ENCODE measurements around the gene HDAC7. TPM values are rescaled to one million over a fixed set of nuclear protein-coding genes. Genes with fewer than 3 reads are reported as not detected.

Gene HDAC7
- 100 to 1,000 TPM in 2 of 4 donors, 10 to 100 TPM in 2; 90.4 to 186 (median 98.4) TPM for total RNA-seq

DNA sequence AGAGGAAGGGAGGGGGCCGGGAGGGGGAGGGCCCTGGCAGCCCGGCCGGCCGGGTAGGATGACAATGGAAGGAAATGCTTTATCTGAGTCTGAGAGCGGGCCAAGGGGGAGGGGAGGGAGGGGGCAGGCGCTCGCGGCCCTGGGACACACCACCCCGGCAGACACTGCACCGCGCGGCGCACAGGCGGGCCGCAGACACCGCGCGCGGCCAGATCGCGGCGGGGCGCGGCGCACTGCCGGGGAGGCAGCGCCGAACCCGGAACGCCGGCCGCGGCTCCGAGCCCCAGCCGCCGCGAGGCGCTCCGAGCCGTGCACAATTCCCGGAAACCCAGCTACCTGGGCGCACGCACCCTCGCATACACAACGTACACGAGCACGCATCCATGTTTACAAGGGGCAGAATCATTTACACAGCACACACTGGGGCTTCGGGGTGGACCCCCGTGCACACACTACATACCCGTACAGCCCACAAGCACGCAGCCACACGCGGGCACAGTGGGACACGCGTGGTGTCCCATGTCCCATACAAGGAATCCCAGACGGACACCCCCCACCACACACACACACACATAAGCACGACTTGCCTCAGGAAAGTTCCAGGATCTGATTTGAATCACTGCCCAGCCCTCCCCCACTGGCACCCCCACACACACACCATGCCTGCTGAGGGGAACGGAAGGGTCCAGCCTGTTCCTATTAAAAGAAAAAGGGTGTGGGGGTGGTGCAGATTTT is at the start of gene HDAC7:
HDAC7 (minus strand) TSS at position 8 of the 735 bp plus-strand sequence. CDS start 118 bp downstream, outside the sequence.
- peak; percentile 77 to 83 for DNase-seq (ENCODE audit: low spot score in 2 of 2)
- Histone ChIP-seq H3K4me1 (peaks cover 5 to 82% (median 73%) of the 10 kb centered on the region in 4 donors), H3K9me3 (no peaks in the 10 kb centered on the region), H3K27ac (peak within 1 kb of the TSS; percentile 96 to 99 (median 97)), H3K27me3 (no peaks in the 10 kb centered on the region), H3K4me3 (peak within 1 kb of the TSS; percentile 68 to 90 (median 80)), H3K36me3 (no peaks in the 10 kb centered on the region)
- TF ChIP-seq CTCF (IDR thresholded peaks at IDR 0.05) = peak in 1 of 5 experiments; percentile 38
- no peak for TF ChIP-seq EP300 (IDR thresholded peaks at IDR 0.05)
- TF ChIP-seq POLR2A (IDR thresholded peaks at IDR 0.05) = peak; percentile 49 to 60
- 0% methylated on average over 38 to 47 of the region's 58 CpGs for WGBS, 2 donors

DNA sequence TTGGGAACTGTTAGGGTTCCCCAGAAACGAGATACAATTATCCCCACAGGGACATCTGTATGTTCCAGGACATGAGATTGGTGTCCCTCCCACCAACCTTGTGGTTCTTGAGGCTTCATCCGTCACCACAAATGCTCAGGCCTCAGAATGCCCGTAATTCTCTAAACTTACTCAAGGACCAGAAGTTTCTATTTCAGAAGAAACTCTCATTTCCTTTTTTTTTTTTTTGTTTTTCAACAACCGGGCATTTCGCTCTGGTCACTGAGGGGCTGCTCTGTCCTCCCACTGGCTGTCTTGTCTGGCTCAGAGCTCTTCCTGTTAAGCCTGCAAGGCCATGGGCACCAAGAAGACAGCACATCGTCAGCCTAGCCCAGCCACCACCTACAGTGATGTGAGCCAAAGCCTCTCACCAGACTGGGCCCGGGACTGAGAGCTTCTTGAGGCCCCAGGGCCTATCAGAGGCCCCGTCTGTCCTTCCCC is 48.9 kb upstream of the HDAC7 start:
- no peak for TF ChIP-seq CTCF (IDR thresholded peaks at IDR 0.05)
- no peak for TF ChIP-seq EP300 (IDR thresholded peaks at IDR 0.05)
- TF ChIP-seq POLR2A (IDR thresholded peaks at IDR 0.05) = no peak
- Histone ChIP-seq H3K27ac (no peak overlapping the region), H3K4me3 (no peak overlapping the region), H3K36me3 (no peaks in the 10 kb centered on the region), H3K9me3 (no peaks in the 10 kb centered on the region), H3K4me1 (peaks cover 0 to 13% (median 7%) of the 10 kb centered on the region in 4 donors), H3K27me3 (no peaks in the 10 kb centered on the region)
- no peak for DNase-seq (ENCODE audit: low spot score in 2 of 2)
- 75 to 86% methylated on average over 8 of the region's 8 CpGs for WGBS, 2 donors

DNA sequence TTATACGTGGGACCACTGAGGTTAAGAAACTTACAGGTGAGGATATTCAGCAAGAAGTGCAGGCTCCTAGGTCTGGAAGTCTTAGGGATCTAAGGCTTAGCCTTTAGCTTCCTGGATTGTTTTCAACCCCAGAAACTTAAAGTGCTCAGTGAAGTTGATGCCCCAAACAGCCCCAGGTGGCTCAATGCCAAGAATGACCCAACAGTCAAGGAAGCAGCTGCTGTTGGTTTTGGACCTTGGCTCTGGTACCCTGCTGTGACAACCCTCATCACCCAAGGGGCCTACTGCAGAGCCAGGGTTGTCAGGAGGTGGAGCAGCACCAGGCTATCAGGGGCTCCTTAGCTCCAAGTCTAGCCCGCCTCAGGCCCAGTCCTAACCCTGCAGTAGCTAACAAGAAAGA is 48.3 kb upstream of the HDAC7 start:
- H3K27ac ChIP-seq = no peak overlapping the region
- H3K4me1 ChIP-seq = peaks cover 0 to 13% (median 7%) of the 10 kb centered on the region in 4 donors
- no peaks in the 10 kb centered on the region for H3K9me3 ChIP-seq
- no peak for DNase-seq (ENCODE audit: low spot score in 2 of 2)
- no peak overlapping the region for H3K4me3 ChIP-seq
- TF ChIP-seq EP300 (IDR thresholded peaks at IDR 0.05) (no peak), POLR2A (IDR thresholded peaks at IDR 0.05) (no peak), CTCF (IDR thresholded peaks at IDR 0.05) (no peak)
- WGBS, 2 donors = 74 to 86% methylated on average over 2 of the region's 2 CpGs
- H3K36me3 ChIP-seq = no peaks in the 10 kb centered on the region
- H3K27me3 ChIP-seq = no peaks in the 10 kb centered on the region

- Histone ChIP-seq H3K9me3 (no peaks in the 10 kb centered on the region), H3K27me3 (no peaks in the 10 kb centered on the region), H3K4me3 (no peak overlapping the region), H3K27ac (no peak overlapping the region), H3K4me1 (peaks cover 0 to 13% (median 7%) of the 10 kb centered on the region in 4 donors), H3K36me3 (no peaks in the 10 kb centered on the region)
- no peak for DNase-seq (ENCODE audit: low spot score in 2 of 2)
- WGBS, 2 donors = 74 to 81% methylated on average over 4 of the region's 4 CpGs
- no peak for TF ChIP-seq EP300 (IDR thresholded peaks at IDR 0.05)
- no peak for TF ChIP-seq CTCF (IDR thresholded peaks at IDR 0.05)
- TF ChIP-seq POLR2A (IDR thresholded peaks at IDR 0.05) = no peak
Measured at GRCh38 chr12:47867495-47867941, 47.8 kb upstream of the HDAC7 start.

GRCh38 chr12:47864646-47865235 is 45.0 kb upstream of the HDAC7 start:
- TF ChIP-seq CTCF (IDR thresholded peaks at IDR 0.05) (no peak), POLR2A (IDR thresholded peaks at IDR 0.05) (no peak)
- Histone ChIP-seq H3K36me3 (no peaks in the 10 kb centered on the region), H3K27ac (no peak overlapping the region), H3K4me1 (peaks cover 0 to under 1% (median under 1%) of the 10 kb centered on the region in 4 donors), H3K4me3 (no peak overlapping the region), H3K9me3 (no peaks in the 10 kb centered on the region), H3K27me3 (no peaks in the 10 kb centered on the region)
- no peak for DNase-seq (ENCODE audit: low spot score in 2 of 2)
- WGBS, 2 donors = 91 to 94% methylated on average over 14 of the region's 14 CpGs

Measured in tibial nerve (tissue), 4 donors.